Coronary artery (tissue), 2 donors: ENCODE data around the gene JADE3.

Source experiments
- DNase-seq: peaks from one replicate; pipeline ENCODE4 v3.0.0-alpha.2; 2017; ENCODE audit warnings: low spot score
- H3K27ac ChIP-seq, 2 donors: fragments of 200-600 bp; sonication (generic); one replicate each; pipeline ENCODE4 v1.5.1; 2016 to 2019
- H3K4me3 ChIP-seq: fragments of 200-600 bp; sonication (generic); 2 replicates; pipeline ENCODE4 v1.5.1; 2016; ENCODE audit warnings: mild to moderate bottlenecking, moderate library complexity
- TF ChIP-seq, protein P1 (sequence below): fragments of 200-600 bp; sonication (generic); IDR thresholded peaks from one replicate; pipeline ENCODE4 v1.5.1; 2019; ENCODE audit warnings: antibody characterized with exemption

JADE3 gene

DNA sequence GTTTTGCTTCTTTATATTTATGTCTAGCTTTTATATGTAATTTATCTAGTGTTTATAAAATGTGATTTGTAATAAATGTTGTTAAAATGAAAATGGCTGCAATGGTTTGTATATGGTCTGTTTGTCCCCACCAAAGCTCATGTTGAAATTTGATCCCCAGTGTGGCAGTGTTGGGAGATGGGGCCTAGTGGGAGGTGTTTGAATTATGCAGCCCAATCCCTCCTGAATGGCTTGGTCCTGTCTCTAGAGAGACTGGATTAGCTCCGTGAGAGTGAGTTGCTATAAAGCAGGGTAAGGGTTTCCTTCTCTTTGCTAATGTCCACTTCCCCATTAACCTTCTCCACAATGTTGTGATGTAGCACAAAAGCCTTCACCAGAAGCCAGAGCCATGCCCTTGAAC, 30.0 kb upstream of the JADE3 start:
- no peak for DNase-seq
- Histone ChIP-seq H3K4me3 (no peak overlapping the region), H3K27ac (no peak overlapping the region)
- TF ChIP-seq, protein P1, sequence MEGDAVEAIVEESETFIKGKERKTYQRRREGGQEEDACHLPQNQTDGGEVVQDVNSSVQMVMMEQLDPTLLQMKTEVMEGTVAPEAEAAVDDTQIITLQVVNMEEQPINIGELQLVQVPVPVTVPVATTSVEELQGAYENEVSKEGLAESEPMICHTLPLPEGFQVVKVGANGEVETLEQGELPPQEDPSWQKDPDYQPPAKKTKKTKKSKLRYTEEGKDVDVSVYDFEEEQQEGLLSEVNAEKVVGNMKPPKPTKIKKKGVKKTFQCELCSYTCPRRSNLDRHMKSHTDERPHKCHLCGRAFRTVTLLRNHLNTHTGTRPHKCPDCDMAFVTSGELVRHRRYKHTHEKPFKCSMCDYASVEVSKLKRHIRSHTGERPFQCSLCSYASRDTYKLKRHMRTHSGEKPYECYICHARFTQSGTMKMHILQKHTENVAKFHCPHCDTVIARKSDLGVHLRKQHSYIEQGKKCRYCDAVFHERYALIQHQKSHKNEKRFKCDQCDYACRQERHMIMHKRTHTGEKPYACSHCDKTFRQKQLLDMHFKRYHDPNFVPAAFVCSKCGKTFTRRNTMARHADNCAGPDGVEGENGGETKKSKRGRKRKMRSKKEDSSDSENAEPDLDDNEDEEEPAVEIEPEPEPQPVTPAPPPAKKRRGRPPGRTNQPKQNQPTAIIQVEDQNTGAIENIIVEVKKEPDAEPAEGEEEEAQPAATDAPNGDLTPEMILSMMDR = no peak

DNA sequence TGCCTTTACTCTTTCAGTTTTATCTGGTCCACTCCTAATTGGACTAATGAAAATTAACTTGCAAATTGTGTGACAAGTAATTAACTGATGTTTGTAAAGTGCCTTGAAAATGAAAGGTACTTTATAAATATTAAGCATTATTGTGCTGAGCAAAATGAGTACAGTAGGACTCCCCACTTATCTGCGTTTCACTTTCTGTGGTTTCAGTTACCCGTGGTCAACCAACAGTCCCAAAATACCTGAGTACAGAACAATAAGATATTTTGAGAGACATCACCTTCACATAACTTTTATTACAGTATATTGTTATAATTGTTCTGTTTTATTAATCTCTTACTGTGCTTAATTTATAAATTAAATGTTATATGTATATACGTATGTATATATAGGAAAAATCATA, 27.4 kb upstream of the JADE3 start:
- DNase-seq = no peak
- no peak overlapping the region for H3K27ac ChIP-seq
- TF ChIP-seq, protein P1 = no peak
- H3K4me3 ChIP-seq = no peak overlapping the region

DNA sequence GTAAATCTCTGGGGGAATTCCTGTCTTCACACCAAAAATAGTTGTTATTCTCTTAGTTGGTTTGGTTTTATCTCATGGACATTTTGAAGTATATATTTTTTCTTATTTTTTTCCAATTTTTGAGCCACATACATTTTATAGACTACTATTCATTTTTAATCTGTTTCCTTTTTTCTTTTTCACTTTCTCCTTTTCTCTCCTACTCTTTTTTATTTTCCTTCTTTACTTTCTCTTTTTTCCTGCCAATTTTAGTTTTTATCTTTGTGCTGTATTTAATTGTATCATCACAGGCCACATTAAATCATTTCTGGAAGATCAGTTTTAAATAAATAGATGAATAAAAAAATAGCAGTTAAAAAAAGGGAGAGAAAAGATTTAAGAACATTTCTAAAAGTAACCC, 14.0 kb upstream of the JADE3 start:
- no peak overlapping the region for H3K27ac ChIP-seq
- DNase-seq = no peak
- TF ChIP-seq, protein P1 = no peak
- no peak overlapping the region for H3K4me3 ChIP-seq

DNA sequence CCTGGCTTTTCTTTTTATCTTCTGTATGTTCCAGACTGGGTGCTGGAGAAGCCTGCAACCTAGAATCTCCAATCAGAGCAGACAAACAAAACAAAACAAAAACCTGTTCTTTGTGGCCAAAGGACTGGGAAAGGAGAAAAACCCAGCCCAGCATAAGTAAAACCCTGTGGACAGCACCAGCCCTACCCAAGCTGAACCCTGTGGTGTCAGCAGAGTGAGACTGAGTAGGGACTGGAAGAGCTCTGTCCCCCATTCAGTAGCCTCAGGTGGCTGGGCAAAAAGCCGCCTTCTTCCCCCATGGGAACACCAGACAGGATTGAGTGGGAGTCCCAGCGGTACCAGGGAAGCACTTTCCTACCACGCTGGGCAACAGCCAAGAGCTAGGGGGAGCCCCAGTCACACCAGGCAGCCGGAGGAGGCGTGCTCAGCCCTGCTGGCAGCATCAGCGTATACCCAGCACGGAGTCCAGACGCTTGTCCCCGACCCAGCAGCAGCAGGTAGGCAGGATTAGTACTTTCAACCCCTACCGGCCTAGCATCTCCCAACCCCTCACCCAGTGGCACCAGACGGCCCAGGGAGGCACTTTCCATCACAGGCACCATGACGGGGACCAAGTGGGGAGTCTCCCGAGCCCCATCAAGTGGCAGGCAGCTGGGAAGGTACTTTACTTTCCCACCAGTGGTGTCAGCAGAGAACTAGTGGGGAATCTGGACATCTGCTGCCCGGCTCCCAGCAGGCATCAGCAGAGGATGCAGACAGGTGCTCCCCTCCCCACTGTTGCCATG, 8.6 kb upstream of the JADE3 start:
- TF ChIP-seq, protein P1 = peak; percentile 52
- peak; percentile 86 for DNase-seq
- Histone ChIP-seq H3K4me3 (peak overlapping the region; percentile 63), H3K27ac (no peak overlapping the region)

DNA sequence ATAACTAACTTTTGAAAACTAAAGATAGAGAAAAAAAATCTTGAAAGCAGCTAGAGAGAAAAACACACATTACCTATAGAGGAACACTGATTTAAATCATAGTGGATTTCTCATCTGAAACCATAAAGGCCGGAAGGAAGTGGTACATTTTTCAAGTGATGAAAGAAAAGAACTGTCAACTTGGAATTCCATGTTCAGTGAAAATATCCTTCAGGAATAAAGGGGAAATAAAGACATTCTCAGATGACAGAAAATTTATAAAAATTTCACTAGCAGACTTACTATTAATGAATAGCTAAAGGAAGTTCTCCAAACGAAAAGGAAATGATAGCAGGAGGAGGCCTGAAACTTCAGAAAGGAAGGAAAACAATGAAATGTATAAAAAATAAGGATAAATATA, 7.6 kb upstream of the JADE3 start:
- TF ChIP-seq, protein P1 = no peak
- H3K27ac ChIP-seq = no peak overlapping the region
- no peak overlapping the region for H3K4me3 ChIP-seq
- DNase-seq = no peak

DNA sequence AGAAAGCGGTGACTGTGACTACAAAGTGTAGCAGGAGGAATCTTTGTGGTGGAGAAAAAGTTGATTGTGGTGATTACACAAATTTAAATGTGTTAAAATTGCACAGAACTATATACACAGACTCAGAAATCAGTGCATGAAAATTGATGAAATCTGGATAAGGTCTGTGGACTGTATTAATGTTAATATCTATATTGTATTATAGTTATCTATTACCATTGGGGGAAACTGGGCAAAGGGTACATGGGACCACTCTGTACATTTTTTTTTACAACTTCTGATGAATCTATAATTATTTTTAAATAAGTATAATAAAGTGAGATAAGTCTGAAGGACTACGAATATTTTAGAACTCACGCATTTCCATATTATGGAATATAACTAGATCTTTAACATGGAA, 1.8 kb upstream of the JADE3 start:
- no peak for DNase-seq
- Histone ChIP-seq H3K27ac (no peak overlapping the region), H3K4me3 (no peak overlapping the region)
- TF ChIP-seq, protein P1 = no peak
